CD1c-positive myeloid dendritic cell (primary cell): ENCODE data around the gene PLPP7.
"Not testable (repeated sequence)": the region's sequence is repeated elsewhere in the genome, so short reads cannot be mapped to it uniquely, and the experiment has no call there.

Experiments used
- DNase-seq: peaks from one replicate; pipeline ENCODE4 v3.0.0-alpha.2; 2016; ENCODE audit errors: extremely low spot score

PLPP7 gene

DNA sequence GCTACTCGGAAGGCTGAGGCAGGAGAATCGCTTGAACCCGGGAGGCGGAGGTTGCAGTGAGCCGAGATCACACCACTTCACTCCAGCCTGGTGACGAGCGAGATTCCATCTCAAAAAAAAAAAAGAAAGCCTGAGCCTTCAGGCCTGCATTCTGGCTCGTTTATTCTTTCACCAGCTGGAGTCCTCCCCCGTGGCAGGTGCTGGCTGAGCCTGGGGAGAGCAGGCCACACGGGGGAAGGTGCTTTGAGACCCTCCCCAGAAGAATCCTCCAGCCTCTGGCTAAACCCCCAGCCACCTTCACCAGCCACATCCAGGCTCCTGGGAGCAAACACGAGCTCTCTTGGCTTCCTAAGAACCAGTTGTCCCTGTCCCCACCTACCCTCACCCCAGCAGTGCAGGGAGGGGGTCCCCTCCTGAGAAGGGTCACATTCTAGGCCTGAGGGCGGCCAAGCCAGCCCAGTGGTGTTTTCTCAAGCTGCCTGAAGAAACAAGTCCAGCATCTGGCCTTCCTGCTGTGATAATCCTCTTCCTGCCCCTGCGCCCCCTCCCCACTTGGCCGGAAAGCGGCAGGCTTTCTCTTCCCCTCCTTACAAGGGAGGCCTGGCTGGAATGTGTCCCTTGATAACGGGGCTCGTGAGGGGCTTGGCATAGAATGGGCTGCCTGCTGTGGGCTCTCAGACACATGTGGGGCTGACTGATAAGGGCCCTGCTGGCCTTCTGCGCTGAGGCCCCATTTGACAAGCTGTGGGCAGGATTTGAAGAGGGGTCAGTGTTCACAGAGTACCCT lies 41.5 kb downstream of the PLPP7 start:
- DNase-seq: no peak

DNA sequence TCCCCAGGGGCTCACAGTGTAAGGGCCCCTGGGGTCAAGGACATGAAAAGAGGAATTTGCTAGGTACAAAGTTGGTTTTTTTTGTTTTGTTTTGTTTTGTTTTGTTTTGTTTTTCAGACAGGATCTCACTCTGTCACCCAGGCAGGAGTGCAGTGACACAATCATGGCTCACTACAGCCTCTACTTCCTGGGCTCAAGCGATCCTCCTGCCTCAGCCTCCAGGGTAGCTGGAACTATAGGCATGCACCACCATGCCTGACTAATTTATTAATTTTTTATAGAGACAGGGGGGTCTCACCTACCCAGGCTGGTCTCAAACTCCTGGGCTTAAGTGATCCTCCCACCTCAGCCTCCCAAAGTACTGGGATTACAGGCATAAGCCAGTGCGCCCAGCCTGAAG lies 42.5 kb downstream of the PLPP7 start:
- DNase-seq: not testable (repeated sequence)

DNA sequence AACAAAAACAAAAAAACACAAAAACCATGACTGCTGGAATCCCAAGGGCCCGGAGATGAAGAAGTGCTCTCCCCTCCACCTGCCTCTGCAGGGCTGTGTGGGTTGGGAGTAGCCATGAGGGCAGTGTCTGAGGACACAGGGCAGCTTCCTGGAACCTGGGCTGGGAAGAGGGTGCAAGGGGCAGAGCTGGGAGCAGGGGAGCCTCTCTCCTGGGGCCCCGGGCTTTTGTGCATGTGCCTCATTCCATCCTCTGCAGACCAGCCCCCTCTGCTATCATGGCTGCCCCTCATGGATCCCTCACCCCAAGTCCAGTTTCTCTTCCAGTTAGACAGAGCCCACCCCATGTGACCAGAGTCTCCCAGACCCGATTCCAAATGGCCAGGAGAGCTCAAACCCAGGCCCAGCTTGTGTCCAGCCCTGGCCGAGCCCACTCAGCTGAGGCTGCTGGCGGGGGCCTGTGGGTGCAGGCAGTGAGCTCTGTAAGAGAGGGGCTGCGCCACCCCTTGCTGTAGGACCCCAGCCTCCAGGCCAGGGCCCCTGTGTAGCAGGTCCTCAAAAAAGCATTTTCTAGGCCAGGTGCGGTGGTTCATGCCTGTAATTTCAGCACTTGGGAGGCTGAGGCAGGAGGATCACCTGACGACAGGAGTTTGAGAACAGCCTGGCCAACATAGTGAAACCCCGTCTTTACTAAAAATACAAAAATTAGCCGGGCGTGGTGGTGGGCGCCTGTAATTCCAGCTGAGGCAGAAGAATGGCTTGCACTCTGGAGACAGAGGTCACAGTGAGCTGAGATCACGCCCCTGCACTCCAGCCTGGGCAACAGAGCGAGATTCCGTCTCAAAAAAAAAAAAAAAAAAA lies 44.5 kb downstream of the PLPP7 start:
- DNase-seq: no peak

DNA sequence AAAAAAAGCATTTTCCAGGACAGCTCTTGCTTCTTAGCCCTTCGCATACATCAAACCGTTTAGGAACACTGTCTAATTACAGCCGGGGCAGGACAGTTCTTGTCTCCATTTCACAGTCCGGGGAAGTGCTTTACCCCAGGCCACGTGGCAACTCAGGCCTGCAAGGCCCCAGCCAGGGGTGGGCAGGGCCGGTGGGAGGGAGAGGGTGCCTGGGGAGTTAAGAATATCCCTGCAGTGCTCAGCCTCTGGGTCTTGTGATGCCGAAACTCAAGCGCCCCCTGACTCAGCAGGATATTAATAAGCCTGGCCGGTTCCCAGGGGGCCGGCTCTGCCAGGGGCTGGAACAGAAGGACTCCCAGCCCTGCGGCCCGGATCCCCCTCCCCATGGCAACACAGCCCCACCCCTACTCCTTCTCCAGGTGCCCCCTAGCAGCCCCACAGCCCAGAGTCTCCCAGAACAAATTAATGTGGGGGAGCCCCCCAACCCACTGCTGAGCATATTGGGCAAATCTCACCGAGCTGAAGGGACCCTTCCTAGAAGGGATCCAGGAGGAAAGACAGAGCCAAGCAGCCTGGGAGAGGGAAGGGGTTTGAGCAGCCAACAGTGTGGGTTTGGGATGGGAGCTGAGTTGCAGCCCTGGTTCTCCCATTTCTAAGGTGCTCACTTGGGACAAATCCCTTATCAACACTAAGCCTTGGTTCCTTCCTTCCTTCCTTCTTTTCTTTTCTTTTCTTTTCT lies 45.3 kb downstream of the PLPP7 start:
- no peak for DNase-seq

DNA sequence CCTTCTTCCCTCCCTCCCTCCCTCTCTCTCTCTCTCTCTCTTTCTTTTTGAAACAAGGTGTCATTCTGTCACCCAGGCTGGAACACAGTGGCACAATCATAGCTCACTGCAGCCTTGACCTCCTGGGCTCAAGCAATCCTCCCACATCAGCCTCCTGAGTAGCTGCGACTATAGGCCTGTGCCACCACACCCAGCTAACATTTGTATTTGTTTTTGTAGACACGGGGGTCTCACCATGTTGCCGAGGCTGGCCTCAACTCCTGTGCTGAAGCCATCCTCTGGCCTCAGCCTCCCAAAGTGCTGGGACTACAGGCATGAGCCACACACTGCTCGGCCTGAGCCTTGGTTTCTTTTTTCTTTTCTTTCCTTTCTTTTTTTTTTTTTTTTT lies 45.8 kb downstream of the PLPP7 start:
- DNase-seq: no peak

DNA sequence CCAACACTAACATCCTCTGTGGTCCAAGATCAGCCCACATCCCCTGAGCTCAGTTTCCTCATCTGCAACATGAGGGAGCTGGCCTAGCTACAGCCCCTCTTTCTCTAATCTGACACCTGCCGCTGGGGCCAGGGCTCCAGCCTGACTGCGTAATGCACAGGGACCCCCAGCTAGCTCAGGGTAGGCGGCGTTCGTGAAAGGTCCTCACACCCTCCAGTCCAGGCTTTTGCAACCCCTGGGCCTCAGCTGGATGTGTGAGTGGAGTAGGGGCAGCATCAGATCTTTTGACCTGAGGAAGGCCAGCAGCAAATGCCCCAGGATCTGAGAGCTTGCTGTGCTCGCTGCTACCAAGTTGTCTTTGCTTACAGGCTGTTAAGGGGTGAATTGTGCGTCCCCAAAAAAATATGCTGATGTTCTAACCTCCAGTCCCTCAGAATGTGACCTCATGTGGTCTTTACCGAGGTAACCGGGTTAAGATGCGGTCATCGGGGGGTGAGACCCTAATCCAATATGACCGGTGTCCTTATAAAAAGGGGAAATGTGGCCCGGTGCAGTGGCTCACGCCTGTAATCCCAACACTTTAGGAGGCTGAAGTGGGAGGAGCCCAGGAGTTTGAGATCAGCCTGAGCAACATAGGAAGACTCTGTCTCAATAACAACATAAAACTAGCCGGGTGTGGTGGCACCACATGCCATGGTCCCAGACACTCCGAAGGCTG lies 47.8 kb downstream of the PLPP7 start:
- DNase-seq: no peak

DNA sequence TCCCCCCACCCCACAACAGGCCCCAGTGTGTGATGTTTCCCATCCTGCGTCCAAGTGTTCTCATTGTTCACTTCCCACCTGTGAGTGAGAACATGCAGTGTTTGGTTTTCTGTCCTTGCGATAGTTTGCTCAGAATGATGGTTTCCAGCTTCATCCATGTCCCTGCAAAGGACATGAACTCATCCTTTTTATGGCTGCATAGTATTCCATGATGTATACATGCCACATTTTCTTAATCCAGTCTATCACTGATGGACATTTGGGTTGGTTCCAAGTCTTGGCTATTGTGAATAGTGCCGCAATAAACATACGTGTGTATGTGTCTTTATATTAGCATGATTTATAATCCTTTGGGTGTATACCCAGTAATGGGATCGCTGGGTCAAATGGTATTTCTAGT lies 49.7 kb downstream of the PLPP7 start:
- not testable (repeated sequence) for DNase-seq

DNA sequence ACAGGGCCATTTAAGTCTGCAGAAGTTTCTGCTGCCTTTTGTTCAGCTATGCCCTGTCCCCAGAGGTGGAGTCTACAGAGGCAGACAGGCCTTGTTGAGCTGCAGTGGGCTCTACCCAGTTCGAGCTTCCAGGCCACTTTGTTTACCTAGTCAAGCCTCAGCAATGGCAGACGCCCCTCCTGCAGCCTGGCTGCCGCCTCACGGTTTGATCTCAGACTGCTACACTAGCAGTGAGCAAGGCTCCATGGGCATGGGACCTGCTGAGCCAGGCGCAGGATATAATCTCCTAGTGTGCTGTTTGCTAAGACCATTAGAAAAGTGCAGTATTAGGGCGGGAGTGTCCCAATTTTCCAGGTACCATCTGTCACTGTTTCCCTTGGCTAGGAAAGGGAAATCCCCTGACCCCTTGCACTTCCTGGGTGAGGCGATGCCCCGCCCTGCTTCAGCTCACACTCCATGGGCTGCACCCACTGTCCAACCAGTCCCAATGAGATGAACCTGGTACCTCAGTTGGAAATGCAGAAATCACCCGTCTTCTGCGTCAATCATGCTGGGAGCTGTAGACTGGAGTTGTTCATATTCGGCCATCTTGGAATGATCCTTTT lies 55.5 kb downstream of the PLPP7 start:
- not testable (repeated sequence) for DNase-seq

DNA sequence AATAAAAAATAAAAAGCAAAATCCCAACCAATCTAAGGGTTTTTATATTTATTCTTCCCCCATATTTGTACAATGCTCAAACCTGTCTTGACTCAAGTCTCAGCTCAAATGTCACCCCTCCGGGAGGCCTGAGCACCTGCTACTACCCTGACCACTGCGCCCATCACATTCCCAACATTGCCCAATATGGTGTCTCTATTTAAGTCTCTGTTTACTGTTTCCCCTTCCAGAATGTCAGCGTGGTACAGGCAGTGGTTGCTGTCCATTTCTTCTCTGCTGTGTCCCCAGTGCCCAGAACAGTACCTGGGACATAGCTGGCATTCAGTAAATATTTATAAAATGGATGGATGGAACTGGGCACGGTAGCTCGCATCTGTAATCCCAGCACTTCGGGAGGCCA lies 57.0 kb downstream of the PLPP7 start:
- no peak for DNase-seq

DNA sequence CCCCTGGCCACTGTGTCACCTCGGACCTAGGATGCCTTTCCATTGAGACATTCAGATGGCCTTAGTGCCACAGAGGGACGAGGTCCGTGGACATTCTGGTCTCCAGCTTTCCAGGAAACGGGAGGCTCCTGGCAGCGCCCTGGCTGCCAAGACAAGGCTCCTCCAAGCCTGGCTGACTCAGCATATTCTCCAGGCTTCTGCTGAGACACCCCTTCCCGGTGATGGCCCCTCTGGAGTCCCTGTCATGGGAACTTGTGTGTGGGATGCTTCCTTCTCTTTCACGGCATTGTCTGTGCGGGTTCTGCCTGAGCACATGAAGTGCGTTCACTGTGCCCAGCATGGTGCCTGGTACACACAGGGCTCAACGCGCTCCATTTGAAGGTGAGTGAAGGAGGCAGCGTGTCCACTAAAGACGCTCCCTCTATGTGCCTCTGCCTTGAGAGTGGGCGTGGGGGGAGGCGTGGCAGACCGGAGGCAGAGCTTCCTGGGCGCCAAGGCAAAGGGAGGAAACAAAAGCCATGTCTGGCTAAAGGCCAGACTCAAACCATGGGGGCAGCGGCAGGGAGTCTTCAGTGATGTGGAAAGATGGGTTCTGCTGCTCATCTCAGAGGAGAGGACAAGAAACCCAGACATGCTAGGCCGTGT lies 58.0 kb downstream of the PLPP7 start:
- no peak for DNase-seq

DNA sequence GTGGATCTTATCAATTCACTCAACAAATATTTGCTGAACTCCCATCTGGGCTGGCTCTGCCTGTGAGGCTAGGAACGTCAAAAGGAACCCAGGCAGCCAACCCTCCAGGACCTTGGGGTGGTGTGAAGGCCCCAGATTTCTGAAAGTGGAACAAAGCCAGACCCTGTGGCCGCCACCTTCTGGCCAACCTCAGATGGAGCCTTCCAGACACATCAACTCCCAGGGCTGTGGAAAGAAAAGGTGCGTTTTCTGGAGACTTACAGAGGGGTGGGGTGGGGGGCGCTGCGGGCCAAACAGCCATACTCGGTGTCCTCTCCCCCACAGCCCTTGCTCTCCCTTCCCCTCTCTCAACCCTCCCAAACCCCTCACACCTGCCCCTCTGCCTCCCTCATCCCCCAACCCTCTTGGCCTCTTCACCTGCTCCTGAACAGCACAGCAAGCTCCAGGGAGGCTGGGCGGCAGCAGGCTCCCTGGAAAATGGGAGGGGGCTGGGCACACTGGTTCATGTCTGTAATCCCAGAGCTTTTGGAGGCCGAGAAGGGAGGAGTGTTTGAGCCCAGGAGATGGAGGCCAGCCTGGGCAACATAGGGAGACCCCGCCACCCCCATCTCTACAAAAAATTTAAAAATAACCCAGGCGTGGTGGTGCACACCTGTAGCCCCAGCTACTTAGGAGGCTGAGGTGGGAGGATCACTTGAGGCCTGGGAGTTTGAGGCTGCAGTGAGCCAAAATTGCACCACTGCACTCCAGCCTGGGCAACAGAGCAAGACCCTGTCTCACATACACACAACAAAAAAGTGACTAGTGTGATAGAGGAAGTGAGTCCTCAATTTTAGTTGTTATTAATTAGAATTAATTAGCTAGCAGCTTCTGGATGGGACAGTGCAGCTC lies 59.4 kb downstream of the PLPP7 start:
- no peak for DNase-seq

DNA sequence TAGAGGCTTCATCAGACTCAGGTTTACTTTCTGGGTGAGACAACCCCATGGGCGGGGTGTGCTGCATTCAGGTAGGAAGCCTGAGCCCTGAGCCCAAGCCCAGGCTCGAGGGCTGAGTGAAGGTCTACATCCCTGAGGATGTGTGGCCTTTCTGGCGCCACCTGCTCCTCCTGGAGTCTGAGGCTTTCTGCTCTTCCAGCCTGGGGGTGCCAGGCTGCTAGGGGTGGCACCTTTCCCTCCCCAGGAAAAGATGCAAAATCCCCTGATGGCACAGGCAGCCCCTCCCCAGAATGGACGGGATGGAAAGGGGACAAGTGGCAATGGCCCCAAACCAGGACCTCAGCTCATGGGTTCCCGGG lies 60.0 kb downstream of the PLPP7 start:
- DNase-seq: no peak

DNA sequence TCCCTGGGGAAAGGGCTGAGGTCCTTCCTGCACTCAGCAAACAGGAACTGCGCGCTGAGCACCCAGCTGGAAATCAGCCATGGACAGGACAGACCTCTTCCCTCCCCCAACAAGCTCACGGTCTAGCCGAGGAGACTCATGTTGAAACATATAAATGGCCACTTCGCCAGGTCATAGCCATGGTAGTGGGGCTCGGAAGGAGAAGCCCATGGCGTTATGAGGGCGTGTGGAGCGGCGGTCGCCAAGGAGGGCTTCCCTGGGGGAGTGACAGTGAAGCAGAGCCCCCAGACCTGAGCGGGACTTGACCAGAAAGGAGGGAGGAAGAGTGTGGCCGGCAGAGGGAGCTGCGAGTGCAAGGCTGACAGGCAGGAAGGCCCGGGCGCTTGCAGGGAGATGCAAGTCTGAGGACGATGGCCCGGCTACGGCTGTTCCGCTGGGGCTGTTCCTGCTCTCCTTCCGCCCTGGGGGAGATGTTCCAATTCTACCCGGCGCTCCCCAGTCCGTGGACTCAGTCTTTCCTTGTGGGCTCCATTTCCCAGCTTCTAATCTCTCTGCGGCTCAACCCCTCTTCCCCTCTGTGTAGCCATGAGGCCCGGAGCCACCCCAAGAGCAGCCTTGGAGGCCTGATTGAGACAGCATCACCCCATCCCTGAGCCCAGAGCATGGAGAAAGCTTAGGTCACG lies 60.5 kb downstream of the PLPP7 start:
- DNase-seq: peak; percentile 82

DNA sequence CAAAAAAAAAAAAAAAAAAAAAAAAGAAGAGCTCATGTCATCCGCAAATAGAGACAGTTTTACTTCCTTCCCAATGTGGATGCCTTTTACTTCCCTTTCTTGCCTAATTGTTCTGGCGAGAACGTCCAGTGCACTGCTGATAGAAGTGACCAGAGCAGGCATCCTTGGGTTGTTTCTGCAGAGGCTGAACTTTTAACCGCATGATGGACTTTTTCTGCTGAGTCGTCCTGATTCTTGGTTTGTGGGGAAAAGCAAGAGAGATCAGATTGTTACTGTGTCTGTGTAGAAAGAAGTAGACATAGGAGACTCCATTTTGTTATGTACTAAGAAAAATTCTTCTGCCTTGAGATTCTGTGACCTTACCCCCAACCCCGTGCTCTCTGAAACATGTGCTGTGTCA lies 67.0 kb downstream of the PLPP7 start:
- peak; percentile 85 for DNase-seq

DNA sequence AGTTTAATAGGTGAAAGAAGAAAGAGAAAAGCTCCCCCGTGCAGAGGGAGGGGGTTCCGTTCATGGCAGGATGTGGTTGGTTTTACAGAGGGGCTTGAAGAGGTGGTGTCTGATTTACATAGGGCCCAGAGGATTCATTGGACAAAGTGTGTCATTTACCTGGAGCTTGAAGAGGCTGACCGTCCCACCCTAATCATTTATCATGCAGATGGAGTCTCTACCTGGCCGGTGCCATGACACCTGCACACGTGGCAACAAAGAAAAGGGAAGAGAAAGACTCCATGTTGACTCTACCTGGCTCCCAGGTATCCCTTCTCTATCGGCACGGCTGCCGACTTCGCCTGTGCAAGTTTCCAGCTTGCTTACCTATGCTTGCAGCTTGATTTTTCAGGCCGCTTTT lies 69.0 kb downstream of the PLPP7 start:
- no peak for DNase-seq
